GM19099 (cell line): ENCODE data around the gene GCHFR.

ENCODE experiments used
- POLR2A ChIP-seq: IDR thresholded peaks from 3 replicates; pipeline ENCODE4 v1.6.1; 2011; ENCODE audit warnings: low read depth; ENCODE audit not compliant: insufficient read length; ENCODE audit errors: extremely low read depth

Gene GCHFR

DNA sequence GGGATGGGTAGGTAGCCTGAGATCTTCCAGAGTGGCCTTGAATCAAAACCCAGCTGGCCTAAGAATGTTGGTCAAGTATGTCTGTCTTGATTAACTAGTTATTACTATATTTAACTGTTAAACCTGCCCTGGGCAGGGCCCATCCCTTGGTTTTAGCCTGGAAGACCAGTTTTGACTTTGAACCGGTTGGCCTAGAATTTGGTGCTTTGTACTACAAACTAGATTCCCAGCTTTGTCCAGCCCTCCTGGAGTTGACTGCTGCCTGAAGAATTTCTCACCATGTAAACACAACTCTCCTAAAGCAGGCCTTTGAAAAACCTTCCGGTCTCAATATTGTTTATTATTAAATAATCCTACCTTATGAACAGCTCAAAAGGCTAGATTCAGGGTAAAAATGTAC, 21.9 kb downstream of the GCHFR start:
- no peak for TF ChIP-seq POLR2A

DNA sequence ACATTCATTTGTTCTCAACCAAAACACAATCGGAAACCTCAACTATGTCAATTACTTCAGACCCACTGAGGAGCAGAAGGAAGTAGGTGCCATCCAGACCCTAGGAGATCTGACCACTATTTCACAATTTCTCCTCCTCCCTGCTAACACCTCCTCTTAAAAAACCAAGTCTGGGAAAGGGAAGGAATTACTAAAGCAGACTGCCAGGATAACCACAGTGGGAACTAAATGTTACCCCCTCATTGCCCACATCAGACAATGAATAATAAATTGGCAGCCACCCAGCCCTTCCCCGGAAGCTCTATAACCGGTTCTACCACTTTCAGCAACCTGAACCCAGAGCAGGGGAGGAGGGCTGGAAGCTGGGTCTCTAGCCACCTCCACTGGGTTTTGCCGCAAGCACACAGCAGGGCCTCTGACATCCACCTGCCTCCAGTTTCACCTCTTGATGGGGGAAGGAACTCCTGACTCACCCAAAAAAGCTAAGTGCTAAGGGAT, 23.5 kb downstream of the GCHFR start:
- TF ChIP-seq POLR2A = no peak

DNA sequence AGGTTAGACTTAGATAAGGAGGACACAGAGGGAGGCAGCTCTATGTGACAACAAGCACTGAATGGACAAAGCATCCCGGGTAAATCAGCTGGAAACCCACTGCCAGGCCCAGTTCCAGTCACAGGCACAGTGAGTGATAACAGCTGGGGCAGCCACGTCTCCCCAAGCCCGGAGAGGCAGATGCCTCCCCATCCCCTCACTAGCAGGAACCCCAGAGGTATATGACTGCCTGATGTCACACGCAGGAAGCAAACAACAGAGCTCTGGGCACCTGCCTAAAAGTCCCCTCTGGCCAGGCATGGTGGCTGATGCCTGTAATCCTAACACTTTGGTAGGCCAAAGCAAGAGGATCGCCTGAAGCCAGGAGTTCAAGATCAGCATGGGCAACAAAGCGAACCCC, 24.1 kb downstream of the GCHFR start:
- no peak for TF ChIP-seq POLR2A

DNA sequence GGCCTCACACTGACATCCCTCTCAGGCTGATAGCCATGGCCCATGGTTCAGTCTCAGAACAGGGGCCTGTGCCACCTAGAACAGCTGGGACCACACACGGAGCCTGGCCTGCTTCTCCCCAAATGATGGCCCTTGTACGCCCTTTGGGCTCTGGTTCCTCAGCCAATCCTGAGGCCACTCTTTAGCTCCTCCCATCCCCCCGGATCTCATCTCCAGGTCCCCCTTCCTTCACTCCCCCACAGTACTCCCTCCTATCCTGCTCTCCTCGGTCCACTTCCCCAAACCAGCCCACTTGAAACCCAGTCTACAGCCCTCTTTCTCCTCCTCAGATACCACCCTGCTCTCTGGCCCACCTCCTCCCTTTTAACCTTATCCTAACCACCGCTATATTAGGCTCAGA, 25.3 kb downstream of the GCHFR start:
- no peak for TF ChIP-seq POLR2A

DNA sequence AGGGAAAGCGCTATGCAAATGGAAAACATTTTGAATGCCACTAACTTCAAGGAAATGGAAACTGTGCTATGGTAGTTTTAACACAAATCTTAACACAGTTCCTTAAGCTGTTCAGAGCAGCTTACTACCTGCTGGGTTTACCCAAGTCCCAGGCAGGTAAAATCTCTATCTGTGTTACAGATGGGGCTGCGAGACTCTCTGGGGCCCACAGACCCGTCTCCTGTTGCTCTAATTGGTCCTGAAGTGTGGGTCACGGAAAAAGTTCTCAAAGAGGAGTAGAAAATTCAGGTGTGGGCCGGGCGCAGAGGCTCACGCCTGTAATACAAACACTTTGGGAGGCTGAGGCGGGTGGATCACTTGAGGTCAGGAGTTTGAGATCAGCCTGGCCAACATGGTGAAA, 26.1 kb downstream of the GCHFR start:
- TF ChIP-seq POLR2A = no peak

DNA sequence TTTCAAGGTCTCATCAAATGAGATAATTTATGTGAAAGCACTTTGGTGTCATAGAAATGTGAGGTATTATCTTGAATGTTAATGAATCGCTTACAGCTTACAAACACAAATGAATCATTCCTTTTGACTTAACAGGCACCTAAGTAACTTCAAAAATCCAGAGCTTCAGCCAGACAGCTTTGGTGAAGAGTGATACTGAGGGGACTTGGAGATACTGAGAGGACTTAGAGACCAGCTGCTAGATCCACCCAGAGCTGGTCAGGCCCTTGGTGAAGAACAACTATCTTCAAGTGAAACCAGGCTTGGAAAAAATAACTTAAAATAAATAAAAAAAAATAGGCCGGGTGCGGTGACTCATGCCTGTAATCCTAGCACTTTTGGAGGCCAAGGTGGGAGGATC, 26.9 kb downstream of the GCHFR start:
- no peak for TF ChIP-seq POLR2A

DNA sequence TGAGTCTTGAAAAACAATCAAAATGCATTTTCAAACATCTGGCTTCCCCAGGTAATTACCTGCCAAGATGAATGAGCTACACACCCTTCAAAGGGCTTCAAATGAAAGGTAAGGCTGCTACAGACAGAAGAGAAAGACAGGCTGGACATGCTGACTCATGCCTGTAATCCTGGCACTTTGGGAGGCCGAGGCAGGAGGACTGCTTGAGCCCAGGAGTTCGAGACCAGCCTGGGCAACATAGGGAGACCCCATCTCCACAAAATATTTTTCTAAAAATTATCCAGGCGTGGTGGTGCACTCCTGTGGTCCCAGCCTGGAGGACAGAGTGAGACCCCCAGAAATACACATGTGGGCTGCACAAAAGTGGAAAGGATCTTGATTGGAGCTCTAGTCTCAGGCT, 28.5 kb downstream of the GCHFR start:
- TF ChIP-seq POLR2A = no peak

DNA sequence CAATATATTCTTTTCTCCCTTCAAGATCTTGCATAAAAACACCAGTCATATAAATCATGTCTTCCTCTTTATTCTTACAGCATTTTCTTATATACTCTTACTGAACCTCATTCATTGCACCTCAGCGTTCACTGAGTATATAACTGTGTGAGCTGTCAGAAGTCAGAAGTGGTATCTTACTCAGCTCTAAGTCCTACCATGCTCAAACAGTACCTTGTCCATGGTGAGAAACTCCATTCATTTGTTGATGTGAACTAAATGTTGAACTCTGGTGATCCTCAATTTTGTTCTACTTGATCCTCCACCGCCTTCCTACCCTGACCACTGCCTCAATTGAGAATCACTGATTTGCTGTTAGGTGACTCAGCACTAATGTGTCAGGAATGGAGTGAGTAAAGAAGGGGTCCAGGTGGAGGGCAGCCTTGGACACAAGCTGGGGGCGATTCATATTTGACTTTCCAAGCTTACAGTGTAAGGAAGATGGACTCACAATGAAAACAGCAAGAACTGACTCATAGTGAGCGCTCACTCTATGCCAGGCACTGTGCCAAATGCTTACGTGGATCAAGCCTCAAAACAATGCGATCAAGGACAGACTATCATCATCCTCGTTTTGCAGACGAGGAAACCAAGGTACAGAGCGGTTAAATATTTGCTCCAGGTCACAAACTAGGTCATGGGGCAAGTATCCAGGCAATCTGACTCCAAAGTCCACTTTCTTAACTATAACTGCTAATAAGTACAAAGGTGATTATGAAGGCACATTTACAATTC, 29.5 kb downstream of the GCHFR start:
- no peak for TF ChIP-seq POLR2A

DNA sequence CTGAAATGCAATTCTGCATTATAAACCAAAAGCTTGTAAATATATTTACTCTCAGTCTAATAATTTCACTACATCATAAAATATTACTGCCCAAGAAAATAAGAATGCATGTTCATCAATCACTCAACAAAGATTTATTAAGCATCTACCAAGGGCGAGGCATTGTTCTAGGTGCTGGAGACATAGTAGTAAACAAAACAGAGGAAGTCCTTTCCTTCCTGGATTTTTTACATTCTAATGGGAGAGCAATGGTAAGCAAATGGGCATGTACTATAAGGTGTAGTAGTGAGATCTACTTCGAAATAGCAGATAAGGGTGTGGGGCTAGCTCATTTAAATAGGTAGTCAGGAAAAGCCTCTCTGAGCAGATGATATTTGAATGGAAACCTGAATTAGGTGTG, 32.2 kb downstream of the GCHFR start:
- TF ChIP-seq POLR2A = no peak

DNA sequence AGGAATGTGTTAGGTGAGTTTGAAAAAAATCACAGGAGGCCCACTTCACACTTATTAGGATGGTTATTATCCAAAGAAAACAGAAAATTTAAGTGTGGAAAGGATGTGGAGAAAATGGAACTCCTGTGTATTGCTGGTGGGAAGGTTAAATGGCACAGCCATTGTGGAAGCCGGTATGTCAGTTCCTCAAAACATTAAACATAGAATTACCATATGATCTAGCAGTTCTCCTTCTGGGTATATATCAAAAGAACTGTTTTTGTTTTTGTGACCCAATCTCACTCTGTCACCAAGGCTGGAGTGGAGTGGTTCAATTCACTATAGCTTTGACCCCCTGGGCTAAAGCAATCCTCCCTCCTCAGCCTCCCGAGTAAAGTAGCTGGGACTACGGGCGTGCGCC, 32.6 kb downstream of the GCHFR start:
- TF ChIP-seq POLR2A = no peak

DNA sequence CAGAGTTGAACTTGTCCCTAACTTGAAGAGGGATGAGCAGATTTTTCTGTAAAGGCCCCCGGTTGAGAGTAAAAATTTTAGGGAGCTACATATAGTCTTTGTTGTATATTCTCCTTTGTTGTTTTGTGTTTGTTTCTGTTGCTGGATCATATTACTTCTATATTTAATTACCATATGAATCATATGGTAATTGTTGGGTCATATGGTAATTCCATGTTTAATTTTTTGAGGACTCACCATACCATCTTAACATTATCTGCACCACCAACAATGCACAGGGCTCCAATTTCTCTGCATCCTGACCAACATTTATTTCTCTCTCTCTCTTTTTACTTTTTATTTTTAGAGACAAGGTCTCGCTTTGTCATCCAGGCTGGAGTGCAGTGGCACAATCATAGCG, 35.7 kb downstream of the GCHFR start:
- TF ChIP-seq POLR2A = no peak

DNA sequence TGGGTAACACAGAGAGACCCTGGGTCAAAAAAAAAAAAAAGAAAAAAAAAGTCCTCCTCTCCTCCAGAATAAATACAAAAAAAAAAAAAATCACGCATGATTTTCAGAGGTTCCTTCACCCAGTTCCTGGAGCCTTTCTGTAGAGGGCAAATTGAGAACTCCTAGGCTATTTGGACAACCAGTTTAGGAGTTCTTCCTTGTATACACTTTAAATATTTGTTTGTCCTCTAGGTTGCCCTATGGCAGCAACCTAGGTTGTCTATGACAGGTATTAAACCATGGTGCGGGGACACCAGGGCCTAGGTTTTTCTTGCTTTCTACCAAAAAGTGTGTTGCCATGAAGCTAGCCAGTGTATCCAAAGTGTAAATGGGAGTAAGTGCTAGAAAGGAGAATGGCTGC, 39.2 kb downstream of the GCHFR start:
- no peak for TF ChIP-seq POLR2A

DNA sequence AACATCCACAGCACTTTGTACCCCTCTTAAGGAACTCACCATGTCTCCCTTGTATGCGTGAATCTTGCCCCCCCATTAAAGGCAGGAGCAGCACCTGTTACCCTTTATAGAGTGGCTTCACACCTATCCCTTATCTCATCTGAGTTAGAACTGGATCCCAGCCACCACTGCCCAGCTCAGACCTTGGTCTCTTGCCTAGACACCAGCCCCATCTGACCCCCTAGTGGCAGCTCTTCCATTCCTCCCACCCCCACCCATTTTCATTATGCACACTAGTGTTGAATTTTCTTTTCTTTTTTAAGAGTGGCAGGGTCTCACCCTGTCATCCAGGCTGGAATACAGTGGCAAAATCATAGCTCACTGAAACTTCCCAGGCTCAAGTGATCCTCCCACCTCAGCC, 39.8 kb downstream of the GCHFR start:
- no peak for TF ChIP-seq POLR2A

DNA sequence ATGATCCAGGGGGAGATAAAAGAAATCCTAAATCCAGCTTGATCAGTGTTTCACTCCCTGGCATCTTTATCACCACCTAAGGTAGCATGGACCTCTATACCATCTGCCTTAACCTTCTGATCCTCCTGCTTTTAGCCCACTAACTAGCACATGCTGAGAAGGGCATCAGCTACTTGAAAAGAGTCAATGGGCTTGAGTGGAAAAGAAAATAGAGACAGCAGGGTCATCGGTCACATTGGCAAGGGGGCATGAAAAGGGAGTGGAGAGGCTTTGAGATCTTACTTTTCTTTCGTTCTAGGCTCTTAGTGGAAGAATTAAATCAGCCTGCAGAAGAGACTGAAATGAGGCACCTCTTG, 42.8 kb downstream of the GCHFR start:
- no peak for TF ChIP-seq POLR2A

DNA sequence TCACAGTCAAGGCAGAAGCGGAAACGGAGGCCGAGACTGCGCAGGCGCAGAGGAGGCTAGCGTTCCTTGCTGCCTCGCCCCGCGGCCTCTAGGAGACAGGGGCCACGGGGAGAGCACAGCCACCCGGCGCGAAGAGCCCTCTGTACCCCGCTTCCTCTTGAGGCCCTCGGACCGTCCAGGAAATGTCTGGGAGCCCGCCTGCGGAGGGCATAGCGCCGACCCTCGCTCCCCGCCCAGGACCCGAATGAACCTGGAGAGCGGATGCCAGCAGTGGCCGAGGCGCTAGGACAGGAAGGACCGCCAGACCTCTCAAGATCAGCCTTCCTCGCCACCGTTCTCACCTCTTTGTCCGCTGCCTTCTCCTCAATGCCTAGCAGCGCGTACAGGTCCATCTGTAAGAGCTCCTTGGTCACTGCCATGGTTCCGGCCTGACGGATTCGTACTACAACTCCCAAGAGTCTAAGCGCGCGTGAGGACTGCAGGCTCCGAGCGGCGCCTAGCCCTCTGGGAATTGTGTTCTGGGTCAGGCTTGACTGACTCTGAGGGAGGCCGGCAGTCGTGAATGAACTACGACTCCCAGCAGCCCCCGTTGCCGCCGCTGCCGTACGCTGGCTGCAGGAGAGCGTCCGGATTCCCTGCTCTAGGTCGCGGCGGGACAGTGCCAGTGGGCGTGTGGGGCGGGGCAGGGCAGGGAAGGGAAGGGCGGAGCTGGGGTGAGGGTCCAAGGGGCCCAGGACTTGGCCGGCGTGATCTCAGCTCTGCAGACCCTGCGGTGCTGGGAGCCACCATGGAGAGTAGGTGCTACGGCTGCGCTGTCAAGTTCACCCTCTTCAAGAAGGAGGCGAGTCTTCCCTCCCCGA, 43.4 kb downstream of the GCHFR start, which contains the start of the genes DNAJC17 and ZFYVE19:
Gene DNAJC17, minus strand, starts transcription at position 446 of the 860 bp plus-strand sequence. Its CDS starts 27 bp downstream, at position 419.
Gene ZFYVE19, plus strand, starts transcription at position 62 of the 860 bp plus-strand sequence. Its CDS starts 501 bp downstream, at position 563.
- TF ChIP-seq POLR2A = peak; percentile 90
